ENCODE data around the gene PPP1R12B. TPM values are rescaled to one million over a fixed set of nuclear protein-coding genes. Genes with fewer than 3 reads are reported as not detected.
"Not testable (repeated sequence)": the region's sequence is repeated elsewhere in the genome, so short reads cannot be mapped to it uniquely, and the experiment has no call there.

PPP1R12B gene
- total RNA-seq, 1 experiment from 2014 or later: 33.3 TPM

GRCh38 chr1:202520129-202520856 lies 171.8 kb downstream of the PPP1R12B start:
- H3F3A ChIP-seq (ENCODE audit: insufficient read depth, low read depth); H3K4me3 ChIP-seq; H3K79me2 ChIP-seq (ENCODE audit: low read depth); H3K4me2 ChIP-seq; H3K27ac ChIP-seq; H3K36me3 ChIP-seq (ENCODE audit: low read depth); DNase-seq; H3K4me1 ChIP-seq (replicated peaks; ENCODE audit: insufficient read depth); BruUV-seq (replicated peaks); CTCF ChIA-PET; H4K20me1 ChIP-seq (ENCODE audit: insufficient read depth); H3K27me3 ChIP-seq (ENCODE audit: insufficient read depth, low read depth); H2AFZ ChIP-seq; intact Hi-C loops (cut with micrococcal nuclease; ENCODE audit: unreplicated experiment); H3K9me3 ChIP-seq (ENCODE audit: insufficient read depth, low read depth); H3K9me2 ChIP-seq (ENCODE audit: insufficient read depth): not testable (repeated sequence)
- POLR2A ChIA-PET (ENCODE audit: unreplicated experiment): interaction anchor here (0.6 kb wide), 1 partner anchor 69 kb away, joined by 3 read pairs; no protein-coding TSS in a partner anchor

GRCh38 chr1:202520857-202521216 lies 172.3 kb downstream of the PPP1R12B start:
- H3K27me3 ChIP-seq (ENCODE audit: insufficient read depth, low read depth); BruUV-seq (replicated peaks); POLR2A ChIA-PET (ENCODE audit: unreplicated experiment); H3K27ac ChIP-seq; H3F3A ChIP-seq (ENCODE audit: insufficient read depth, low read depth); H3K9me2 ChIP-seq (ENCODE audit: insufficient read depth); H3K4me2 ChIP-seq; H3K4me3 ChIP-seq; H4K20me1 ChIP-seq (ENCODE audit: insufficient read depth); H3K79me2 ChIP-seq (ENCODE audit: low read depth); H3K4me1 ChIP-seq (replicated peaks; ENCODE audit: insufficient read depth); intact Hi-C loops (cut with micrococcal nuclease; ENCODE audit: unreplicated experiment); CTCF ChIA-PET; H3K36me3 ChIP-seq (ENCODE audit: low read depth); H2AFZ ChIP-seq; H3K9me3 ChIP-seq (ENCODE audit: insufficient read depth, low read depth); DNase-seq: not testable (repeated sequence)

- H3K27me3 ChIP-seq (ENCODE audit: insufficient read depth, low read depth): not testable (repeated sequence)
Observed at GRCh38 chr1:202521484-202521883, 173.0 kb downstream of the PPP1R12B start.

GRCh38 chr1:202521886-202522285 lies 173.4 kb downstream of the PPP1R12B start:
- H3K36me3 ChIP-seq (ENCODE audit: low read depth): no peaks in the 10 kb centered on the region
- H3K4me3 ChIP-seq: no peak overlapping the region
- DNase-seq: no peak
- H3K4me1 ChIP-seq (replicated peaks; ENCODE audit: insufficient read depth): no peaks in the 10 kb centered on the region
- H3K79me2 ChIP-seq (ENCODE audit: low read depth): no peaks in the 10 kb centered on the region
- H3K27me3 ChIP-seq (ENCODE audit: insufficient read depth, low read depth): no peaks in the 10 kb centered on the region
- no peak overlapping the region for H2AFZ ChIP-seq
- no peak overlapping the region for H3K4me2 ChIP-seq
- intact Hi-C loops (cut with micrococcal nuclease; ENCODE audit: unreplicated experiment): no loop called here
- no peaks in the 10 kb centered on the region for H3F3A ChIP-seq (ENCODE audit: insufficient read depth, low read depth)
- no peaks in the 10 kb centered on the region for H4K20me1 ChIP-seq (ENCODE audit: insufficient read depth)
- no peak overlapping the region for H3K27ac ChIP-seq
- POLR2A ChIA-PET (ENCODE audit: unreplicated experiment): interaction anchor here (0.8 kb wide), 1 partner anchor 1661 kb away, joined by 3 read pairs; no protein-coding TSS in a partner anchor
- TF ChIP-seq CTCF (conservative IDR thresholded peaks at IDR 0.05) (no peak), EZH2 (IDR thresholded peaks at IDR 0.05; ENCODE audit: low read depth) (no peak)
- H3K9me3 ChIP-seq (ENCODE audit: insufficient read depth, low read depth): no peaks in the 10 kb centered on the region
- BruUV-seq (replicated peaks): no TSS peak
- CTCF ChIA-PET: no interaction called here
- no peaks in the 10 kb centered on the region for H3K9me2 ChIP-seq (ENCODE audit: insufficient read depth)

More at GRCh38 chr1:202521484-202521883, 173.0 kb downstream of the PPP1R12B start:
- H3K36me3 ChIP-seq (ENCODE audit: low read depth); CTCF ChIA-PET; intact Hi-C loops (cut with micrococcal nuclease; ENCODE audit: unreplicated experiment); H3K4me2 ChIP-seq; H3K9me2 ChIP-seq (ENCODE audit: insufficient read depth); H3K4me3 ChIP-seq; H3K9me3 ChIP-seq (ENCODE audit: insufficient read depth, low read depth); H3F3A ChIP-seq (ENCODE audit: insufficient read depth, low read depth); H3K79me2 ChIP-seq (ENCODE audit: low read depth); H2AFZ ChIP-seq; BruUV-seq (replicated peaks); H3K4me1 ChIP-seq (replicated peaks; ENCODE audit: insufficient read depth); H4K20me1 ChIP-seq (ENCODE audit: insufficient read depth); H3K27ac ChIP-seq; DNase-seq: not testable (repeated sequence)
- POLR2A ChIA-PET (ENCODE audit: unreplicated experiment): interaction anchor here (0.8 kb wide), 1 partner anchor 1661 kb away, joined by 3 read pairs; no protein-coding TSS in a partner anchor

GRCh38 chr1:202526056-202526455 lies 177.6 kb downstream of the PPP1R12B start:
- DNase-seq; H3K4me1 ChIP-seq (replicated peaks; ENCODE audit: insufficient read depth); CTCF ChIA-PET; H4K20me1 ChIP-seq (ENCODE audit: insufficient read depth); BruUV-seq (replicated peaks); intact Hi-C loops (cut with micrococcal nuclease; ENCODE audit: unreplicated experiment); H3K27ac ChIP-seq; H3K27me3 ChIP-seq (ENCODE audit: insufficient read depth, low read depth); H3F3A ChIP-seq (ENCODE audit: insufficient read depth, low read depth); POLR2A ChIA-PET (ENCODE audit: unreplicated experiment); H3K79me2 ChIP-seq (ENCODE audit: low read depth); H3K9me3 ChIP-seq (ENCODE audit: insufficient read depth, low read depth); H3K4me3 ChIP-seq; H2AFZ ChIP-seq; H3K36me3 ChIP-seq (ENCODE audit: low read depth); H3K4me2 ChIP-seq; H3K9me2 ChIP-seq (ENCODE audit: insufficient read depth): not testable (repeated sequence)

- H3K27me3 ChIP-seq (ENCODE audit: insufficient read depth, low read depth); H3K4me2 ChIP-seq; H3K79me2 ChIP-seq (ENCODE audit: low read depth); intact Hi-C loops (cut with micrococcal nuclease; ENCODE audit: unreplicated experiment); H3K36me3 ChIP-seq (ENCODE audit: low read depth); H3K27ac ChIP-seq; DNase-seq; H3K4me3 ChIP-seq; H2AFZ ChIP-seq; POLR2A ChIA-PET (ENCODE audit: unreplicated experiment); H3K9me3 ChIP-seq (ENCODE audit: insufficient read depth, low read depth); H3F3A ChIP-seq (ENCODE audit: insufficient read depth, low read depth); BruUV-seq (replicated peaks); H3K9me2 ChIP-seq (ENCODE audit: insufficient read depth); CTCF ChIA-PET; H4K20me1 ChIP-seq (ENCODE audit: insufficient read depth): not testable (repeated sequence)
- peaks cover 10% of the 10 kb centered on the region for H3K4me1 ChIP-seq (replicated peaks; ENCODE audit: insufficient read depth)
Observed at GRCh38 chr1:202528096-202528722, 179.7 kb downstream of the PPP1R12B start.
